Measurements from ENCODE around the gene DNAH11. TPM values are rescaled to one million over a fixed set of nuclear protein-coding genes. Genes with fewer than 3 reads are reported as not detected.
A peak's percentile ranks its signal among the peaks of the same experiment; 100 is the strongest.

Gene DNAH11
- total and polyA plus RNA-seq, 2 donors (not counting 1 experiment from before 2014, with no cell fraction given), result 0.33 to 0.34 TPM

- Histone ChIP-seq H3K9me3 (ENCODE audit: control insufficient read depth, insufficient read depth, low read depth, low read length) (no peaks in the 10 kb centered on the region), H3K4me3 (replicated peaks in 1 of 4; ENCODE audit: control extremely low read depth in 1 of 4, insufficient read depth in 1 of 4, low read depth in 3 of 4, low read length in 4 of 4) (no peak overlapping the region), H3K36me3 (ENCODE audit: control insufficient read depth, insufficient read depth, low read length) (no peaks in the 10 kb centered on the region), H3K9ac (ENCODE audit: insufficient read depth, low read length) (no peak overlapping the region), H3K4me2 (ENCODE audit: extremely low read depth, insufficient read depth, low read length) (no peak overlapping the region), H2AFZ (ENCODE audit: low read length) (no peak overlapping the region), H3K27me3 (ENCODE audit: control insufficient read depth, insufficient read depth, low read length) (no peaks in the 10 kb centered on the region), H3K79me2 (ENCODE audit: control insufficient read depth, insufficient read depth, low read length) (no peaks in the 10 kb centered on the region), H3K27ac (ENCODE audit: insufficient read depth, low read length) (no peak overlapping the region), H4K20me1 (ENCODE audit: control insufficient read depth, extremely low read depth, insufficient read depth, low read length) (no peaks in the 10 kb centered on the region), H3K4me1 (ENCODE audit: control insufficient read depth, extremely low read depth, insufficient read depth, low read length) (no peaks in the 10 kb centered on the region)
- no peak for DNase-seq (ENCODE audit: low read depth in 2 of 2)
- TF ChIP-seq EZH2 (IDR thresholded peaks at IDR 0.05; ENCODE audit: low read length, missing control alignments), result no peak
- TF ChIP-seq CTCF (conservative IDR thresholded peaks at IDR 0.05 in 1 of 2, IDR thresholded peaks at IDR 0.05 in 1 of 2; ENCODE audit: low read depth in 1 of 2, low read length in 2 of 2), result no peak
Observed at GRCh38 chr7:21640105-21640504, 97.3 kb downstream of the DNAH11 start.

- no peak overlapping the region for H3K27ac ChIP-seq (ENCODE audit: insufficient read depth, low read length)
- H2AFZ ChIP-seq (ENCODE audit: low read length), result no peak overlapping the region
- H3K27me3 ChIP-seq (ENCODE audit: control insufficient read depth, insufficient read depth, low read length), result no peaks in the 10 kb centered on the region
- H3K79me2 ChIP-seq (ENCODE audit: control insufficient read depth, insufficient read depth, low read length), result no peaks in the 10 kb centered on the region
- no peak overlapping the region for H3K4me3 ChIP-seq (replicated peaks in 1 of 4; ENCODE audit: control extremely low read depth in 1 of 4, insufficient read depth in 1 of 4, low read depth in 3 of 4, low read length in 4 of 4)
- DNase-seq (ENCODE audit: low read depth in 2 of 2), result peak in 1 of 2 donors; percentile 16
- no peak overlapping the region for H3K4me2 ChIP-seq (ENCODE audit: extremely low read depth, insufficient read depth, low read length)
- TF ChIP-seq CTCF (conservative IDR thresholded peaks at IDR 0.05 in 1 of 2, IDR thresholded peaks at IDR 0.05 in 1 of 2; ENCODE audit: low read depth in 1 of 2, low read length in 2 of 2) (no peak), EZH2 (IDR thresholded peaks at IDR 0.05; ENCODE audit: low read length, missing control alignments) (no peak)
- no peaks in the 10 kb centered on the region for H3K36me3 ChIP-seq (ENCODE audit: control insufficient read depth, insufficient read depth, low read length)
- H4K20me1 ChIP-seq (ENCODE audit: control insufficient read depth, extremely low read depth, insufficient read depth, low read length), result no peaks in the 10 kb centered on the region
- H3K9me3 ChIP-seq (ENCODE audit: control insufficient read depth, insufficient read depth, low read depth, low read length), result no peaks in the 10 kb centered on the region
- no peak overlapping the region for H3K9ac ChIP-seq (ENCODE audit: insufficient read depth, low read length)
- no peaks in the 10 kb centered on the region for H3K4me1 ChIP-seq (ENCODE audit: control insufficient read depth, extremely low read depth, insufficient read depth, low read length)
Observed at GRCh38 chr7:21641546-21641945, 98.7 kb downstream of the DNAH11 start.

GRCh38 chr7:21642422-21642821, 99.6 kb downstream of the DNAH11 start:
- Histone ChIP-seq H3K27ac (ENCODE audit: insufficient read depth, low read length) (no peak overlapping the region), H3K4me3 (replicated peaks in 1 of 4; ENCODE audit: control extremely low read depth in 1 of 4, insufficient read depth in 1 of 4, low read depth in 3 of 4, low read length in 4 of 4) (no peak overlapping the region), H4K20me1 (ENCODE audit: control insufficient read depth, extremely low read depth, insufficient read depth, low read length) (no peaks in the 10 kb centered on the region), H3K4me1 (ENCODE audit: control insufficient read depth, extremely low read depth, insufficient read depth, low read length) (no peaks in the 10 kb centered on the region), H3K9ac (ENCODE audit: insufficient read depth, low read length) (no peak overlapping the region), H3K79me2 (ENCODE audit: control insufficient read depth, insufficient read depth, low read length) (no peaks in the 10 kb centered on the region), H3K4me2 (ENCODE audit: extremely low read depth, insufficient read depth, low read length) (no peak overlapping the region), H3K36me3 (ENCODE audit: control insufficient read depth, insufficient read depth, low read length) (no peaks in the 10 kb centered on the region), H2AFZ (ENCODE audit: low read length) (no peak overlapping the region), H3K27me3 (ENCODE audit: control insufficient read depth, insufficient read depth, low read length) (no peaks in the 10 kb centered on the region), H3K9me3 (ENCODE audit: control insufficient read depth, insufficient read depth, low read depth, low read length) (no peaks in the 10 kb centered on the region)
- DNase-seq (ENCODE audit: low read depth in 2 of 2), result peak in 1 of 2 donors; percentile 57
- TF ChIP-seq EZH2 (IDR thresholded peaks at IDR 0.05; ENCODE audit: low read length, missing control alignments) (no peak), CTCF (conservative IDR thresholded peaks at IDR 0.05 in 1 of 2, IDR thresholded peaks at IDR 0.05 in 1 of 2; ENCODE audit: low read depth in 1 of 2, low read length in 2 of 2) (no peak)

Data from fibroblast of lung (primary cell).